GM23338 (cell line): ENCODE results near the gene CFAP299.

Experiments used
- CTCF ChIP-seq, 2 experiments: fragments of 200-600 bp in 1 of 2; sonication (generic) in 1 of 2; conservative IDR thresholded peaks; 2 replicates each; pipeline versions ENCODE4 v1.5.1 to v1.6.1; 2016 to 2017; ENCODE audit warnings: antibody characterized with exemption in 2 of 2, low read depth in 2 of 2, mild to moderate bottlenecking in 2 of 2, moderate library complexity in 1 of 2
- EZH2 ChIP-seq: fragments of 200-600 bp; sonication (generic); IDR thresholded peaks from one replicate; pipeline ENCODE4 v1.8.0; 2017; ENCODE audit warnings: antibody characterized with exemption, mild to moderate bottlenecking, low read depth; ENCODE audit not compliant: unreplicated experiment
- REST ChIP-seq: IDR thresholded peaks from one replicate; pipeline ENCODE4 v1.6.1; 2018; ENCODE audit warnings: antibody characterized with exemption; ENCODE audit not compliant: unreplicated experiment
- STAT1 ChIP-seq: IDR thresholded peaks from one replicate; pipeline ENCODE4 v1.6.1; 2016; ENCODE audit warnings: antibody characterized with exemption; ENCODE audit not compliant: unreplicated experiment

GRCh38 chr4:80787306-80787705 lies 451.8 kb downstream of the CFAP299 start:
- no peak for TF ChIP-seq CTCF (conservative IDR thresholded peaks at IDR 0.05; ENCODE audit: low read depth in 2 of 2)
- no peak for TF ChIP-seq STAT1
- no peak for TF ChIP-seq REST
- TF ChIP-seq EZH2: no peak
